HUES6 (cell line): ENCODE data around the gene OR2A5.
"Not testable (repeated sequence)": the region's sequence is repeated elsewhere in the genome, so short reads cannot be mapped to it uniquely, and the experiment has no call there.

Experiments used
- H3K27ac ChIP-seq: 2 replicates; pipeline ENCODE4 v1.7.0; 2013; ENCODE audit warnings: low read depth, mild to moderate bottlenecking, low read length, inconsistent platforms
- H3K27me3 ChIP-seq: 2 replicates; pipeline ENCODE4 v1.6.1; 2013; ENCODE audit warnings: low read length; ENCODE audit not compliant: control insufficient read depth, insufficient read depth
- H3K36me3 ChIP-seq: 2 replicates; pipeline ENCODE4 v1.6.1; 2013; ENCODE audit warnings: low read length; ENCODE audit not compliant: control insufficient read depth, insufficient read depth
- H3K4me1 ChIP-seq: 2 replicates; pipeline ENCODE4 v1.6.1; 2013; ENCODE audit warnings: low read length; ENCODE audit not compliant: control insufficient read depth, insufficient read depth
- H3K4me3 ChIP-seq: 2 replicates; pipeline ENCODE4 v1.5.1; 2013; ENCODE audit warnings: low read depth, low read length
- H3K9ac ChIP-seq: one replicate; pipeline ENCODE4 v1.6.1; 2013; ENCODE audit warnings: mild to moderate bottlenecking, low read length
- H3K9me3 ChIP-seq: 2 replicates; pipeline ENCODE4 v1.6.1; 2013; ENCODE audit warnings: low read depth, low read length; ENCODE audit not compliant: control insufficient read depth, insufficient read depth

Gene OR2A5

GRCh38 chr7:144035385-144035784 lies 13.4 kb upstream of the OR2A5 start:
- H3K4me1 ChIP-seq, result no peaks in the 10 kb centered on the region
- H3K4me3 ChIP-seq, result no peak overlapping the region
- H3K9me3 ChIP-seq, result no peaks in the 10 kb centered on the region
- no peaks in the 10 kb centered on the region for H3K36me3 ChIP-seq
- no peak overlapping the region for H3K9ac ChIP-seq
- H3K27ac ChIP-seq, result no peak overlapping the region
- H3K27me3 ChIP-seq, result no peaks in the 10 kb centered on the region

- no peaks in the 10 kb centered on the region for H3K36me3 ChIP-seq
- H3K9me3 ChIP-seq, result no peaks in the 10 kb centered on the region
- no peak overlapping the region for H3K9ac ChIP-seq
- H3K4me1 ChIP-seq, result no peaks in the 10 kb centered on the region
- H3K27ac ChIP-seq, result no peak overlapping the region
- no peaks in the 10 kb centered on the region for H3K27me3 ChIP-seq
- no peak overlapping the region for H3K4me3 ChIP-seq
These were observed 12.4 kb upstream of the OR2A5 start for GRCh38 chr7:144036302-144036885.

- no peaks in the 10 kb centered on the region for H3K4me1 ChIP-seq
- H3K9ac ChIP-seq, result no peak overlapping the region
- H3K36me3 ChIP-seq, result no peaks in the 10 kb centered on the region
- H3K9me3 ChIP-seq, result no peaks in the 10 kb centered on the region
- H3K27me3 ChIP-seq, result no peaks in the 10 kb centered on the region
- no peak overlapping the region for H3K4me3 ChIP-seq
- no peak overlapping the region for H3K27ac ChIP-seq
These were observed 11.2 kb upstream of the OR2A5 start for GRCh38 chr7:144037414-144038035.

GRCh38 chr7:144038887-144039286 lies 9.9 kb upstream of the OR2A5 start:
- H3K9me3 ChIP-seq, result no peaks in the 10 kb centered on the region
- H3K36me3 ChIP-seq, result no peaks in the 10 kb centered on the region
- no peaks in the 10 kb centered on the region for H3K4me1 ChIP-seq
- H3K27me3 ChIP-seq, result no peaks in the 10 kb centered on the region
- no peak overlapping the region for H3K4me3 ChIP-seq
- no peak overlapping the region for H3K27ac ChIP-seq
- H3K9ac ChIP-seq, result no peak overlapping the region

GRCh38 chr7:144049491-144049890 lies 743 bp downstream of the OR2A5 start:
- no peaks in the 10 kb centered on the region for H3K27me3 ChIP-seq
- H3K36me3 ChIP-seq, result no peaks in the 10 kb centered on the region
- no peak overlapping the region for H3K9ac ChIP-seq
- H3K4me3 ChIP-seq, result no peak overlapping the region
- H3K9me3 ChIP-seq, result no peaks in the 10 kb centered on the region
- no peaks in the 10 kb centered on the region for H3K4me1 ChIP-seq
- H3K27ac ChIP-seq, result no peak overlapping the region

GRCh38 chr7:144050093-144050492 lies 1.3 kb downstream of the OR2A5 start:
- Histone ChIP-seq H3K4me1 (no peaks in the 10 kb centered on the region), H3K36me3 (no peaks in the 10 kb centered on the region), H3K4me3 (no peak overlapping the region), H3K9me3 (no peaks in the 10 kb centered on the region), H3K27me3 (no peaks in the 10 kb centered on the region), H3K27ac (no peak overlapping the region), H3K9ac (no peak overlapping the region)

GRCh38 chr7:144050884-144051283 lies 2.1 kb downstream of the OR2A5 start:
- H3K4me3 ChIP-seq, H3K36me3 ChIP-seq, H3K27me3 ChIP-seq, H3K9me3 ChIP-seq, H3K4me1 ChIP-seq, H3K9ac ChIP-seq, H3K27ac ChIP-seq: not testable (repeated sequence)

- Histone ChIP-seq H3K9ac (no peak overlapping the region), H3K27ac (no peak overlapping the region)
These were observed 9.2 kb downstream of the OR2A5 start for GRCh38 chr7:144057954-144058353.

GRCh38 chr7:144063710-144064109 lies 15.0 kb downstream of the OR2A5 start:
- Histone ChIP-seq H3K4me1 (no peaks in the 10 kb centered on the region), H3K27me3 (no peaks in the 10 kb centered on the region), H3K4me3 (no peak overlapping the region), H3K9me3 (peaks cover 9% of the 10 kb centered on the region; the same call in 1 of the 2 replicates), H3K36me3 (no peaks in the 10 kb centered on the region), H3K27ac (no peak overlapping the region), H3K9ac (no peak overlapping the region)

More at GRCh38 chr7:144057954-144058353, 9.2 kb downstream of the OR2A5 start:
- H3K4me1 ChIP-seq, result no peaks in the 10 kb centered on the region
- H3K27me3 ChIP-seq, result no peaks in the 10 kb centered on the region
- H3K9me3 ChIP-seq, result peaks cover 9% of the 10 kb centered on the region; the same call in 1 of the 2 replicates
- no peaks in the 10 kb centered on the region for H3K36me3 ChIP-seq
- no peak overlapping the region for H3K4me3 ChIP-seq

GRCh38 chr7:144069511-144069910 lies 20.8 kb downstream of the OR2A5 start, which contains the start of gene OR2A25:
Gene OR2A25, plus strand, starts transcription at chr7:144069811. Its CDS starts 4,409 bp downstream, at chr7:144074220.
- Histone ChIP-seq H3K4me3 (no peak within 1 kb of the TSS), H3K4me1 (no peaks in the 10 kb centered on the region), H3K36me3 (no peaks in the 10 kb centered on the region), H3K27me3 (no peaks in the 10 kb centered on the region), H3K9ac (no peak within 1 kb of the TSS), H3K9me3 (no peaks in the 10 kb centered on the region), H3K27ac (no peak within 1 kb of the TSS)

- Histone ChIP-seq H3K27ac (no peak overlapping the region), H3K9me3 (no peaks in the 10 kb centered on the region), H3K27me3 (no peaks in the 10 kb centered on the region), H3K36me3 (no peaks in the 10 kb centered on the region), H3K4me3 (no peak overlapping the region), H3K4me1 (no peaks in the 10 kb centered on the region), H3K9ac (no peak overlapping the region)
These were observed 21.2 kb downstream of the OR2A5 start for GRCh38 chr7:144069953-144070352.
